ELF-1 (cell line): ENCODE results near the gene MESP2.

Source experiments
- DNase-seq: peaks from one replicate; pipeline ENCODE4 v3.0.0-alpha.2; 2016; ENCODE audit warnings: low read depth, low spot score

The MESP2 gene

GRCh38 chr15:89802231-89802928, 26.2 kb downstream of the MESP2 start:
- DNase-seq, result no peak

- DNase-seq, result no peak
Observed at GRCh38 chr15:89802986-89803824, 27.1 kb downstream of the MESP2 start.

- DNase-seq, result no peak
Observed at GRCh38 chr15:89803941-89804800, 28.0 kb downstream of the MESP2 start.

GRCh38 chr15:89805241-89806209, 29.4 kb downstream of the MESP2 start:
- no peak for DNase-seq

- no peak for DNase-seq
Observed at GRCh38 chr15:89806210-89806558, 30.1 kb downstream of the MESP2 start.

- DNase-seq, result no peak
Observed at GRCh38 chr15:89806559-89807550, 30.7 kb downstream of the MESP2 start.

GRCh38 chr15:89807689-89808088, 31.6 kb downstream of the MESP2 start:
- no peak for DNase-seq

- DNase-seq, result peak; percentile 53
Observed at GRCh38 chr15:89808160-89808870, 32.2 kb downstream of the MESP2 start.

GRCh38 chr15:89809093-89809786, 33.1 kb downstream of the MESP2 start:
- no peak for DNase-seq

- no peak for DNase-seq
Observed at GRCh38 chr15:89809787-89810148, 33.6 kb downstream of the MESP2 start.

GRCh38 chr15:89810837-89811236, 34.7 kb downstream of the MESP2 start:
- DNase-seq, result no peak

GRCh38 chr15:89812011-89812846, 36.1 kb downstream of the MESP2 start:
- no peak for DNase-seq

GRCh38 chr15:89812847-89813320, 36.8 kb downstream of the MESP2 start:
- DNase-seq, result no peak

- no peak for DNase-seq
Observed at GRCh38 chr15:89813381-89814111, 37.4 kb downstream of the MESP2 start.

GRCh38 chr15:89814112-89814742, 38.1 kb downstream of the MESP2 start:
- DNase-seq, result no peak

- DNase-seq, result no peak
Observed at GRCh38 chr15:89815769-89816168, 39.6 kb downstream of the MESP2 start.
